Activated T-cell treated with anti-CD3 and anti-CD28 coated beads, Interleukin-2, amount 50 U/mL, for 72 hours (primary cell): Measurements from ENCODE around the gene FBXL7. TPM values are rescaled to one million over a fixed set of nuclear protein-coding genes. Genes with fewer than 3 reads are reported as not detected.

Source experiments
- ATAC-seq, 2 donors: fragments of 150-1000 bp; cut with Tn5 transposase; replicated peaks in 1 of 2; 2 replicates each; pipeline ENCODE4 v1.10.0; 2021; ENCODE audit warnings: moderate library complexity in 2 of 2, mild to moderate bottlenecking in 1 of 2
- DNase-seq, 2 donors: peaks; one replicate each; pipeline ENCODE4 v3.0.0; 2021 to 2022; ENCODE audit warnings: mixed read lengths in 1 of 2
- H3K27ac Mint-ChIP-seq: one replicate; pipeline ENCODE4 v1.8.0; 2022; ENCODE audit warnings: mild to moderate bottlenecking, moderate library complexity, mixed read lengths
- H3K27me3 Mint-ChIP-seq: one replicate; pipeline ENCODE4 v1.8.0; 2022; ENCODE audit warnings: low read depth, mixed read lengths
- H3K36me3 Mint-ChIP-seq, 2 donors: one replicate each; pipeline ENCODE4 v1.8.0; 2022; ENCODE audit warnings: mixed read lengths in 2 of 2, mild to moderate bottlenecking in 1 of 2; ENCODE audit not compliant: insufficient read depth in 2 of 2
- H3K4me1 Mint-ChIP-seq: one replicate; pipeline ENCODE4 v1.8.0; 2022; ENCODE audit warnings: low read depth, mixed read lengths
- H3K4me3 Mint-ChIP-seq, 2 donors: one replicate each; pipeline ENCODE4 v1.8.0; 2022; ENCODE audit warnings: mild to moderate bottlenecking in 2 of 2, mixed read lengths in 2 of 2, moderate library complexity in 2 of 2
- H3K9me3 Mint-ChIP-seq, 2 donors: one replicate each; pipeline ENCODE4 v1.8.0; 2022; ENCODE audit warnings: mixed read lengths in 2 of 2
- total RNA-seq, 2 donors: library from RNA; stranded (reverse); gene quantifications; one replicate each; pipeline ENCODE4 v1.2.3, GENCODE V29; 2022

FBXL7 gene
- total RNA-seq, 2 donors from 2014 or later = not detected

DNA sequence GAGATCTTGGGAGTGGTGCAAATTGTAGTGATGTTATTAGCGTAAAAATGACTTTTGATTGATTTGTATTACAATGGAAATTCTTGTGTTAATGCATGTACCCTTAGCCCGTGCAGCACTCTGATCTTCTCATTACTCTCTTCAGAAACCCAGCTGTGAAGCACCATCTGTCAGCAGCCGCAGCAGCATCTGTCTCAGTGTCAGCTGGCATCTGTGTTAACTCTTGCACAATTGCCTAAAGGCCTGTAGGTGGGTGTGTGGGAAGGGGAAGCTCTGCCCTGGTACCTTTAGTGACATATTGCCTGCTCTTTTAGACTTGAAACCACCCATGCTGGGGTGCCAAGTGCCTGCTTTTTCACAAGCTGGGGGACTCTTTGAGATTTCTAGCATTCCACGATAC is 101.3 kb downstream of the FBXL7 start:
- H3K27me3 Mint-ChIP-seq = no peaks in the 10 kb centered on the region
- H3K4me3 Mint-ChIP-seq = no peak overlapping the region
- H3K36me3 Mint-ChIP-seq = no peaks in the 10 kb centered on the region
- peaks cover 0 to 5% of the 10 kb centered on the region in 2 donors for H3K9me3 Mint-ChIP-seq
- H3K4me1 Mint-ChIP-seq = no peaks in the 10 kb centered on the region
- H3K27ac Mint-ChIP-seq = no peak overlapping the region
- DNase-seq = no peak
- ATAC-seq = no peak

- no peaks in the 10 kb centered on the region for H3K36me3 Mint-ChIP-seq
- DNase-seq (no peak), ATAC-seq (no peak)
- H3K27me3 Mint-ChIP-seq = no peaks in the 10 kb centered on the region
- H3K9me3 Mint-ChIP-seq = peaks cover 0 to 5% of the 10 kb centered on the region in 2 donors
- H3K4me1 Mint-ChIP-seq = no peaks in the 10 kb centered on the region
- H3K27ac Mint-ChIP-seq = no peak overlapping the region
- no peak overlapping the region for H3K4me3 Mint-ChIP-seq
These were observed 101.9 kb downstream of the FBXL7 start for GRCh38 chr5:15601853-15602252.

DNA sequence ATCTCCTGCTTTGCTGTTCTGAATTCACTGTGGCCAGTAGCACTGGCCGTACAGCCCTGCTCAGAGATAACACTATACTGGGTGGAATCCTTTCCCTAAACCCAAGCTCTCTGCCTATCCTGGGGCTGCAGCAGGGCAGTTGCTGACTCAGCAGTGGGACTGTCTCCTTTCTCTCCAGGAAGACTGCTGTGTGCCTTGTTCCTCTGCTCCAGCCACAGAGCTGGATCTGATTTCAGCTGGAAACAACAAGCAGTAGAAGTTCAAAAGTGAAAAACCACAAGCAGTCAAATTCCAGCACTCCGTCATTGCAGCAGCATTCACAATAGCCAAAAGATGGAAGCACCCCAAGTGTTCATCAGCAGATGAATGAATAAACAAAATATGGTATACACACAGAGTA is 105.0 kb downstream of the FBXL7 start:
- Mint-ChIP-seq H3K4me1 (no peaks in the 10 kb centered on the region), H3K27me3 (no peaks in the 10 kb centered on the region), H3K27ac (no peak overlapping the region), H3K4me3 (no peak overlapping the region), H3K36me3 (no peaks in the 10 kb centered on the region), H3K9me3 (peaks cover 0 to 5% of the 10 kb centered on the region in 2 donors)
- ATAC-seq (no peak), DNase-seq (no peak)

DNA sequence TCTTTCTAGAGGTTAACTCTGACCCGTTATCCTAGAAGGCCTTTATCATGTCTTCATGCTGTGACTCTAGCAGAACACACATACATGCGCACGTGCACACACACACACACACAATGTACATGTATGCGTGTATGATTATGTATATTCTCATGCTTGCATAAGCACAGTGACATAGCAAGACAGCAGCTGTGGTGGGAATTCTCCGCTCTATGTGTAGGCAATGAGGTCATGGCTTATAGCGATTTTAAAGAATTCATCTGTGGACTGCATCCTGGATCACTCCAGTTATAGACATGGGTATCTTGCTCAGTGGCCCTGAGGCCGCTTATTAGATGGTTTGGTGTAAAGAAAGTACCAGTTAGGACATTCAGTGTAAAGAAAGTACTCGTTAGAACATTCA is 106.2 kb downstream of the FBXL7 start:
- no peak for DNase-seq
- H3K27ac Mint-ChIP-seq = no peak overlapping the region
- no peaks in the 10 kb centered on the region for H3K27me3 Mint-ChIP-seq
- peaks cover 0 to 5% of the 10 kb centered on the region in 2 donors for H3K9me3 Mint-ChIP-seq
- no peak overlapping the region for H3K4me3 Mint-ChIP-seq
- no peak for ATAC-seq
- no peaks in the 10 kb centered on the region for H3K36me3 Mint-ChIP-seq
- no peaks in the 10 kb centered on the region for H3K4me1 Mint-ChIP-seq

- Mint-ChIP-seq H3K4me1 (no peaks in the 10 kb centered on the region), H3K36me3 (no peaks in the 10 kb centered on the region), H3K4me3 (no peak overlapping the region), H3K27me3 (no peaks in the 10 kb centered on the region), H3K9me3 (peaks cover 0 to 5% of the 10 kb centered on the region in 2 donors), H3K27ac (no peak overlapping the region)
- DNase-seq (no peak), ATAC-seq (no peak)
These were observed 107.1 kb downstream of the FBXL7 start for GRCh38 chr5:15607076-15607475.

GRCh38 chr5:15609076-15609725 is 109.2 kb downstream of the FBXL7 start:
- H3K36me3 Mint-ChIP-seq = no peaks in the 10 kb centered on the region
- H3K9me3 Mint-ChIP-seq = peaks cover 2 to 5% of the 10 kb centered on the region in 2 donors
- no peak for ATAC-seq
- no peak for DNase-seq
- no peaks in the 10 kb centered on the region for H3K27me3 Mint-ChIP-seq
- no peak overlapping the region for H3K4me3 Mint-ChIP-seq
- H3K27ac Mint-ChIP-seq = no peak overlapping the region
- no peaks in the 10 kb centered on the region for H3K4me1 Mint-ChIP-seq

DNA sequence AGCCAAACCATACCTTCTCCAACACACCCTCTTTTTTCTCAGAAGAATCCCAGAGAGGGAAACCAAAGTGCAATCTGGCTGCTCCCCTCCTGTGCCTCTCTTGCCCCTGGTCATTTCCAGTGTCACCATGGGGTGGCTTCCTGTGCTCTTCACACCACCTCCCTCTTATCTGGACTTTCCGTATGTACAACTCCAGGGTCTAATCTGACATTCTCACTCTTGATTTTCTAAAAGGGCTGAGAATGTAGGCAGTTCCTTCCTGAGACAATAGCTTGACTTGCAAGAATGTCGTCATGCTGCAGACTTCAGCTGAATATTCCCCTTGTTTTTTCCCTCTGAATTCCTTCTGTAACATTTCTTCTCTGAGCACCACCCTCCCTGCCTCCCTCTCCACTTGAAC is 110.2 kb downstream of the FBXL7 start:
- no peaks in the 10 kb centered on the region for H3K36me3 Mint-ChIP-seq
- DNase-seq = no peak
- no peaks in the 10 kb centered on the region for H3K4me1 Mint-ChIP-seq
- H3K4me3 Mint-ChIP-seq = no peak overlapping the region
- no peak overlapping the region for H3K27ac Mint-ChIP-seq
- H3K9me3 Mint-ChIP-seq = peaks cover 2 to 5% of the 10 kb centered on the region in 2 donors
- ATAC-seq = no peak
- H3K27me3 Mint-ChIP-seq = no peaks in the 10 kb centered on the region

- DNase-seq (no peak), ATAC-seq (no peak)
- Mint-ChIP-seq H3K4me3 (no peak overlapping the region), H3K27ac (no peak overlapping the region), H3K36me3 (no peaks in the 10 kb centered on the region), H3K4me1 (no peaks in the 10 kb centered on the region), H3K27me3 (no peaks in the 10 kb centered on the region), H3K9me3 (peaks cover 2 to 4% of the 10 kb centered on the region in 2 donors)
These were observed 111.0 kb downstream of the FBXL7 start for GRCh38 chr5:15611008-15611407.

GRCh38 chr5:15612915-15613635 is 113.1 kb downstream of the FBXL7 start:
- H3K27ac Mint-ChIP-seq = no peak overlapping the region
- DNase-seq (no peak), ATAC-seq (no peak)
- no peak overlapping the region for H3K4me3 Mint-ChIP-seq
- no peaks in the 10 kb centered on the region for H3K4me1 Mint-ChIP-seq
- peaks cover 5 to 6% of the 10 kb centered on the region in 2 donors for H3K9me3 Mint-ChIP-seq
- H3K27me3 Mint-ChIP-seq = no peaks in the 10 kb centered on the region
- H3K36me3 Mint-ChIP-seq = no peaks in the 10 kb centered on the region

DNA sequence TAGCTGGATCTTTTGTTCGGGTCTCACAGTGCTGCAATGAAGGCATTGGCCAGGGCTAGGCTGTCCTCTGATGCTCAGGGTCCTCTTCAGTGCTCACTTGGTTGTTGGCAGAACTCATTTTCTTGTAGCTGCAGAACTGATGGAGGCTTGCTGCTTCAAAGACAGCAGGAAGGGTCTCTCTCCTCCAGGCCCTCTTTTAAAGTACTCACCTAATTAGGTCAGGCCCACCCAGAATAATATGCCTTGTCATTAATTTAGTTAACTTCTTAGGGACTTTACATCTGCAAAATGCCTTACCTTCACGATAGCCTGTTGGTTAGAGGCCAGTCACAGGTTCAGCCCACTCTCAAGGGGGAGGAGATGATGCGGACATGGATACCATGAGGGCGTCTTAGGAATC is 114.7 kb downstream of the FBXL7 start:
- no peak overlapping the region for H3K27ac Mint-ChIP-seq
- no peaks in the 10 kb centered on the region for H3K27me3 Mint-ChIP-seq
- no peaks in the 10 kb centered on the region for H3K36me3 Mint-ChIP-seq
- H3K9me3 Mint-ChIP-seq = peaks cover 5 to 6% of the 10 kb centered on the region in 2 donors
- ATAC-seq (no peak), DNase-seq (no peak)
- H3K4me1 Mint-ChIP-seq = no peaks in the 10 kb centered on the region
- no peak overlapping the region for H3K4me3 Mint-ChIP-seq

DNA sequence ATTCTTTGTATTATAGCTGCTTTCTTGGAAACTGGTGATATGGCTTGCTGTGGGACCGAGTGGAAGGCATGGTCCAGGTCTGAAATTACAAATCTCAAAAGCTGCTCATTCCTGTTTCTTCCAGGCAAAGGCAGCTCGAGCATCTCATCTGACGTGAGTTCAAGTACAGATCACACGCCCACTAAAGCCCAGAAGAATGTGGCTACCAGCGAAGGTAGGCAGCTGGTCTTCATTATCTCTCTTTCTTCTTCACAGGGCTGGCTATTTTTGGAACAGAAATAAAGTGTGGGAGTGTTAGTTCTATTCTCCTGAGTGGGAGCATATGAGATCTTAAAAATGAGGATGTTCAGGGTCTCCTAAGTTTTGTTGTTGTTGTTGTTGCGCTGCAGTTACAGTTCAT is 115.9 kb downstream of the FBXL7 start:
- no peak for DNase-seq
- H3K27ac Mint-ChIP-seq = no peak overlapping the region
- H3K27me3 Mint-ChIP-seq = no peaks in the 10 kb centered on the region
- H3K9me3 Mint-ChIP-seq = peaks cover 6% of the 10 kb centered on the region in 2 donors
- no peak overlapping the region for H3K4me3 Mint-ChIP-seq
- H3K4me1 Mint-ChIP-seq = no peaks in the 10 kb centered on the region
- no peaks in the 10 kb centered on the region for H3K36me3 Mint-ChIP-seq
- ATAC-seq = no peak

- ATAC-seq (no peak), DNase-seq (no peak)
- Mint-ChIP-seq H3K4me3 (no peak overlapping the region), H3K4me1 (no peaks in the 10 kb centered on the region), H3K27me3 (no peaks in the 10 kb centered on the region), H3K9me3 (peaks cover 4 to 8% of the 10 kb centered on the region in 2 donors), H3K27ac (no peak overlapping the region), H3K36me3 (no peaks in the 10 kb centered on the region)
These were observed 119.0 kb downstream of the FBXL7 start for GRCh38 chr5:15618938-15619337.

DNA sequence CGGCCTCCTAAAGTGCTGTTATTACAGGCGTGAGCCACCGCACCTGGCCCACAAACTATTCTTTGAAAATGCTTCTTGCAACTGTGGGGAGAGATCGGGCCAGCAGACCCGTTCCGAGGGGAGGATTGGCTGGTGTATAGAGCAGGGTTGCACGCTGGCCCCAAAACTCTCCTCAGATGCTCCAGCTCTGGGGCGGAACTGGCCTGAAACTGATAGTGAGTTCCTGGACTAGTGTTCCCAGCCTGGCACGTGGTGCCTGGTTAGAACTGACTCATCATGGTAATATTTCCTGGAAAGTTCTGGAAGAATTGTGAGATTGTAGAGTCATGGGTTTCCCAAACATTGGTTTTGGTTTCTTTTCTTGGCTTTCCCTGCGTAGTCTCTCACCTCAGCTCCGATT is 120.5 kb downstream of the FBXL7 start:
- DNase-seq = no peak
- no peaks in the 10 kb centered on the region for H3K36me3 Mint-ChIP-seq
- no peak overlapping the region for H3K4me3 Mint-ChIP-seq
- peaks cover 6 to 8% of the 10 kb centered on the region in 2 donors for H3K9me3 Mint-ChIP-seq
- H3K27me3 Mint-ChIP-seq = no peaks in the 10 kb centered on the region
- H3K27ac Mint-ChIP-seq = no peak overlapping the region
- no peaks in the 10 kb centered on the region for H3K4me1 Mint-ChIP-seq
- no peak for ATAC-seq

GRCh38 chr5:15621094-15621493 is 121.1 kb downstream of the FBXL7 start:
- Mint-ChIP-seq H3K36me3 (no peaks in the 10 kb centered on the region), H3K27me3 (no peaks in the 10 kb centered on the region), H3K4me1 (no peaks in the 10 kb centered on the region), H3K9me3 (peaks cover 8% of the 10 kb centered on the region in 2 donors), H3K27ac (no peak overlapping the region), H3K4me3 (no peak overlapping the region)
- ATAC-seq (no peak), DNase-seq (no peak)
